A549 (cell line): ENCODE measurements around the gene OR4N5.

ENCODE experiments used
- NFE2L2 ChIP-seq: fragments of 150-350 bp; conservative IDR thresholded peaks from 2 replicates; pipeline ENCODE4 v1.6.1; 2014; ENCODE audit warnings: low read length
- POLR2A ChIP-seq: IDR thresholded peaks from 2 replicates; pipeline ENCODE4 v1.6.1; 2012; ENCODE audit warnings: mild to moderate bottlenecking, low read length
- RFX5 ChIP-seq: fragments of 450-650 bp; IDR thresholded peaks from 2 replicates; pipeline ENCODE4 v1.7.1; 2014; ENCODE audit warnings: antibody characterized with exemption, mild to moderate bottlenecking, moderate library complexity
- SMC3 ChIP-seq: fragments of >200 bp; sonication (Bioruptor Twin); formaldehyde crosslinking; IDR thresholded peaks from 3 replicates; pipeline ENCODE4 v1.6.1; 2018; ENCODE audit warnings: inconsistent platforms
- TF ChIP-seq, protein P1 (sequence below): fragments of >200 bp; sonication (Bioruptor Twin); formaldehyde crosslinking; IDR thresholded peaks from 3 replicates; pipeline ENCODE4 v1.5.1; 2016

DNA sequence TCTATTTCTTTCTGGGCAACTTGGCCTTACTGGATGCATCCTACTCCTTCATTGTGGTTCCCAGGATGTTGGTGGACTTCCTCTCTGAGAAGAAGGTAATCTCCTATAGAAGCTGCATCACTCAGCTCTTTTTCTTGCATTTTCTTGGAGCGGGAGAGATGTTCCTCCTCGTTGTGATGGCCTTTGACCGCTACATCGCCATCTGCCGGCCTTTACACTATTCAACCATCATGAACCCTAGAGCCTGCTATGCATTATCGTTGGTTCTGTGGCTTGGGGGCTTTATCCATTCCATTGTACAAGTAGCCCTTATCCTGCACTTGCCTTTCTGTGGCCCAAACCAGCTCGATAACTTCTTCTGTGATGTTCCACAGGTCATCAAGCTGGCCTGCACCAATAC, 5.3 kb downstream of the OR4N5 start:
- no peak for TF ChIP-seq RFX5
- no peak for TF ChIP-seq SMC3
- TF ChIP-seq POLR2A: no peak
- TF ChIP-seq, protein P1, sequence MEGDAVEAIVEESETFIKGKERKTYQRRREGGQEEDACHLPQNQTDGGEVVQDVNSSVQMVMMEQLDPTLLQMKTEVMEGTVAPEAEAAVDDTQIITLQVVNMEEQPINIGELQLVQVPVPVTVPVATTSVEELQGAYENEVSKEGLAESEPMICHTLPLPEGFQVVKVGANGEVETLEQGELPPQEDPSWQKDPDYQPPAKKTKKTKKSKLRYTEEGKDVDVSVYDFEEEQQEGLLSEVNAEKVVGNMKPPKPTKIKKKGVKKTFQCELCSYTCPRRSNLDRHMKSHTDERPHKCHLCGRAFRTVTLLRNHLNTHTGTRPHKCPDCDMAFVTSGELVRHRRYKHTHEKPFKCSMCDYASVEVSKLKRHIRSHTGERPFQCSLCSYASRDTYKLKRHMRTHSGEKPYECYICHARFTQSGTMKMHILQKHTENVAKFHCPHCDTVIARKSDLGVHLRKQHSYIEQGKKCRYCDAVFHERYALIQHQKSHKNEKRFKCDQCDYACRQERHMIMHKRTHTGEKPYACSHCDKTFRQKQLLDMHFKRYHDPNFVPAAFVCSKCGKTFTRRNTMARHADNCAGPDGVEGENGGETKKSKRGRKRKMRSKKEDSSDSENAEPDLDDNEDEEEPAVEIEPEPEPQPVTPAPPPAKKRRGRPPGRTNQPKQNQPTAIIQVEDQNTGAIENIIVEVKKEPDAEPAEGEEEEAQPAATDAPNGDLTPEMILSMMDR: no peak
- no peak for TF ChIP-seq NFE2L2
